IMR-90 (cell line): ENCODE data around the gene BTN3A1.

Experiments
- CEBPB ChIP-seq: IDR thresholded peaks from 2 replicates; pipeline ENCODE4 v1.6.1; 2012; ENCODE audit warnings: low read depth, low read length, improper control_type of control experiment
- CHD1 ChIP-seq: IDR thresholded peaks from 2 replicates; pipeline ENCODE4 v1.6.1; 2012; ENCODE audit warnings: low read depth, low read length, improper control_type of control experiment
- FOS ChIP-seq: fragments of 150-350 bp; IDR thresholded peaks from 2 replicates; pipeline ENCODE4 v1.6.1; 2016; ENCODE audit warnings: low read depth, low read length
- MAFK ChIP-seq: IDR thresholded peaks from 2 replicates; pipeline ENCODE4 v1.6.1; 2012; ENCODE audit warnings: low read depth, low read length, improper control_type of control experiment
- MAZ ChIP-seq: IDR thresholded peaks from 2 replicates; pipeline ENCODE4 v1.6.1; 2012; ENCODE audit warnings: low read depth, mild to moderate bottlenecking, low read length, improper control_type of control experiment, moderate library complexity, borderline replicate concordance
- POLR2A ChIP-seq: IDR thresholded peaks from 2 replicates; pipeline ENCODE4 v1.6.1; 2012; ENCODE audit warnings: mild to moderate bottlenecking, low read depth, low read length
- RCOR1 ChIP-seq: IDR thresholded peaks from 2 replicates; pipeline ENCODE4 v1.6.1; 2012; ENCODE audit warnings: mild to moderate bottlenecking, low read length, improper control_type of control experiment; ENCODE audit not compliant: insufficient replicate concordance
- RFX5 ChIP-seq: IDR thresholded peaks from 2 replicates; pipeline ENCODE4 v1.8.0; 2012; ENCODE audit warnings: low read depth, mild to moderate bottlenecking, low read length, moderate library complexity
- SMC3 ChIP-seq: fragments of 150-350 bp; IDR thresholded peaks from 2 replicates; pipeline ENCODE4 v1.6.1; 2016; ENCODE audit warnings: low read depth, mild to moderate bottlenecking, antibody characterized with exemption, low read length, moderate library complexity
- TF ChIP-seq, protein P1 (sequence below): conservative IDR thresholded peaks from 2 replicates; pipeline ENCODE4 v1.5.1; 2012; ENCODE audit warnings: mild to moderate bottlenecking, low read depth, low read length, improper control_type of control experiment

DNA sequence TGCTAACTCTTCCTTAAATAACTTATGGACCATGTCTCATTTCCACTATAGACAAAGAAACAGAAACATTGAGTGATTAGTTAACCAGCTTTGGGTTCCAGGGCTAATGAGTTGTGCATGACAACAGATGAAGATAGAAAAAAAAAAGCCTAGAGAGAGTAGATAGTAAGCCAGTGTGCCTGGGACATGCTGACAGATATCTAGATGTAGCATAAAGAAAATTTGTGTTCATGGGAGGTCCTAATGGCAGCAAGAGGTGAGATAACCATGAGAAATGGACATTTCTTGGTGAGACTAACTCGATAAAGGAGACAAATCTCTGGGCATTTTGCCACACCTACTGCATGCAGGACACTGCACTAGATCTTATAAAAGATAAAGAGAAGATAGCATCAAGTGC lies 35.5 kb downstream of the BTN3A1 start:
- TF ChIP-seq, protein P1, sequence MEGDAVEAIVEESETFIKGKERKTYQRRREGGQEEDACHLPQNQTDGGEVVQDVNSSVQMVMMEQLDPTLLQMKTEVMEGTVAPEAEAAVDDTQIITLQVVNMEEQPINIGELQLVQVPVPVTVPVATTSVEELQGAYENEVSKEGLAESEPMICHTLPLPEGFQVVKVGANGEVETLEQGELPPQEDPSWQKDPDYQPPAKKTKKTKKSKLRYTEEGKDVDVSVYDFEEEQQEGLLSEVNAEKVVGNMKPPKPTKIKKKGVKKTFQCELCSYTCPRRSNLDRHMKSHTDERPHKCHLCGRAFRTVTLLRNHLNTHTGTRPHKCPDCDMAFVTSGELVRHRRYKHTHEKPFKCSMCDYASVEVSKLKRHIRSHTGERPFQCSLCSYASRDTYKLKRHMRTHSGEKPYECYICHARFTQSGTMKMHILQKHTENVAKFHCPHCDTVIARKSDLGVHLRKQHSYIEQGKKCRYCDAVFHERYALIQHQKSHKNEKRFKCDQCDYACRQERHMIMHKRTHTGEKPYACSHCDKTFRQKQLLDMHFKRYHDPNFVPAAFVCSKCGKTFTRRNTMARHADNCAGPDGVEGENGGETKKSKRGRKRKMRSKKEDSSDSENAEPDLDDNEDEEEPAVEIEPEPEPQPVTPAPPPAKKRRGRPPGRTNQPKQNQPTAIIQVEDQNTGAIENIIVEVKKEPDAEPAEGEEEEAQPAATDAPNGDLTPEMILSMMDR: no peak
- TF ChIP-seq FOS (no peak), POLR2A (no peak), CHD1 (no peak), MAFK (no peak), RFX5 (no peak), MAZ (no peak), SMC3 (no peak), CEBPB (no peak), RCOR1 (no peak)
